Stimulated activated CD4-positive, alpha-beta T cell treated with anti-CD3 and anti-CD28 coated beads, Interleukin-1b, Interleukin-23, amount 100 ng/mL, for 4 hours (primary cell): Measurements from ENCODE around the gene GNB1L.

Source experiments
- DNase-seq, 2 donors: peaks; one replicate each; pipeline ENCODE4 v3.0.0-alpha.2; 2020; ENCODE audit warnings: low read depth in 2 of 2

Gene GNB1L

GRCh38 chr22:19823191-19823901, 31.3 kb downstream of the GNB1L start:
- DNase-seq = no peak

- no peak for DNase-seq
These were observed 32.2 kb downstream of the GNB1L start for GRCh38 chr22:19822301-19823117.

GRCh38 chr22:19821523-19822300, 33.0 kb downstream of the GNB1L start:
- no peak for DNase-seq

- DNase-seq = no peak
These were observed 33.7 kb downstream of the GNB1L start for GRCh38 chr22:19820880-19821522.

- no peak for DNase-seq
These were observed 34.5 kb downstream of the GNB1L start for GRCh38 chr22:19819911-19820879.

GRCh38 chr22:19819208-19819910, 35.3 kb downstream of the GNB1L start:
- no peak for DNase-seq

DNA sequence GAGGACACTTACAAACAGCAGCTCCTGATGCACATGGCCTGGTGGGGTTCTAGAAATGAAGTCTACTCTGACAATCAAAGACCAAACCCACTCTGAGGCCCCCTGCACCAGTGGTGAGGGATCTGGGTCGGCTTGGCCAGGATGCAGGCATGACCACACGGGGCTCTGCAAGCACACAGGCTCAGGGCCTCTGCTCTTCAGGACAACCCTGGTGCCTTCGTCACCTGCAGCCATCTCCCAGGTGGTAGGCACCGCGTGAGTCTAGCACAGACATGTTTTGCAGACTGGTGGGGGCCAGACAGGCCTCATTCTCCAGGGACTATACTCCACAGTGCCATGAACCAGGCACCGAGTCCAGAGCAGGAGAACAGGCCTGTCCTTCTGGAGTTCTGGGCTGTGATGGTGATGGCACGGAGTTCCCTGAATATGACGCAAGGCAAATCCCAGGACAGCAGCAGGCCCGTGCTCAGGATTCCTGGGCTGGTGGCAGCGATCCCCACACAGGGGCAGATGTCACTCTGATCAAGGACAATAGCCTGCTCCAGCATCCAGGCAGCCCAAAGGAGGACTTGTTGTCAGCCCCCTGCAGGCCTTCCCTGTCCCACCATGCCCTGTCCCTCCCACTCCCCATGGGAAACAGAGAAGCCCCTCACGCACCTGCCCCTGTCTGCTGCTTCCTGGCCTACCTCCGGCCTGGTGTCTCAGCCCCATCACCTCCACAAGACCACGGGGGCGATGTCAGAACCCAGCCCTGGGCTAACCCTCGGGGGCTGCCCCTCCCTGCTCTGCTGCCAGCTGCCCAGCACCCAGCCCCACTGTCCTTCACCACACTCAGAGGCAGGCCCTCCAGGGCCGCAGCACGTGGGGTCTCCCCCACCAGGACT, 36.1 kb downstream of the GNB1L start:
- no peak for DNase-seq

DNA sequence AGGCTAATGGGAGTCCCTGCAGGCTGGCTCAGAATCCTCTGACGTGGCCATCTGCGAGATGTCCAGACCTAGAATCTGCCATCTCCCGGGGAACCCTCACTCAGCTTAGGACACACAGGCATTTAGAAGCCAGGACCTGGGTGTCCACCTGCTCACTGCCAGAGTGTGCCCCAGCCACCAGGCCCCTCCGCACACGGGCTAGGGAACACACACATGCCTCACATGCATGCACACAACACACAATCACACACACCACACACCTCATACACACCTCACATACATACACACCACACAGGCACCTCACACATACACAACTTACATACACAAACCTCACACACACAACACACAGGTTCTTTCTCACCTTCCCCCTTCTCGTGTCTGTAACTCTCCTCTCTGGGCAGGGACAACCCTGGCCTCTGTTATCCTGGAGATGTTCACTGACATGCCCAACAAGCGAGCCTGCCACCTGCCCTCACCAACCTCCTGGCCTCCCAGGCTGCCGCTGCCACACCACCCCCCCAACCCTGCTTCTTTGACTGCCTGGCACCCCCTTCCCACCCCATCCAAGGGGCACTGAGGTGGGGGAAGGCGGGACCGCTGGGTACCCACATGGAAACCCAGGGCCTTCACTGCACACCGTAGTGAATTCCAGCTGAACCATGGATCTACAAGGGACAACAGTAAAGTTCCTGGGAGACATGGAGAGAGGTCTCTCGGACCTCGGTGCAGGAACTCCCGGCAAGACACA, 38.1 kb downstream of the GNB1L start:
- DNase-seq = no peak

- DNase-seq = no peak
These were observed 38.8 kb downstream of the GNB1L start for GRCh38 chr22:19815823-19816290.

DNA sequence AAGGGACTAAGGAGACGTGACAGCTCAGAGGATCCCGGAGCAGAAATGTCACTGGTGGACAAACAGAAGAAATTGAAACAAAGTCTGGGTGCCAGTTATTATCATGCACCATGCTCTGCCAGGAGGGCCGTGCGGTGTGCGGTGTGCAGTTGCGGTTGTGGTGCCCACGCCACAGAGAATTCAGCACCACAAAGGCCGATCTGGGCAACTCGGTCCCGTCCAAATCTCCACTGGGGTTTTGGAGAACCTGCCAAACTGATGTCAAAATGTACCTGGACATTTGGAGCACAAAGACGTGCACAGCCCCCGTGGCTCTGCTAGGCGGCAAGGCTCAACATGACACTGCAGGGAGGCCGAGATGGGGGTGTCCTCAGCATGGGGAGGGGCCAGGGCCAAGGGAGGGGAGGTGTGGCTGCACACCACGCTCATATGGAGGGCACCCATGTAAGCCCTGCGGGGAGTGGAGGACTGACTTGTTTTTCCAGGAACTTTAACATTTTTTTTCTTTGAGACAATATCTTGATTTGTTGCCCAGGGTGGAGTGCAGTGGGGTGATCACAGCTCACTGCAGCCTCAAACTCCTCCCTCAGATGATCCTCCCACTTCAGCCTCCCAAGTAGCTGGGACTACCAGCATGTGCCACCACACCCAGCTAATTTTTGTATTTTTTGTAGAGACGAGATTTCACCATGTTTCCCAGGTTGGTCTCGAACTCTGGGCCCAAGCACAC, 39.4 kb downstream of the GNB1L start:
- DNase-seq = no peak

DNA sequence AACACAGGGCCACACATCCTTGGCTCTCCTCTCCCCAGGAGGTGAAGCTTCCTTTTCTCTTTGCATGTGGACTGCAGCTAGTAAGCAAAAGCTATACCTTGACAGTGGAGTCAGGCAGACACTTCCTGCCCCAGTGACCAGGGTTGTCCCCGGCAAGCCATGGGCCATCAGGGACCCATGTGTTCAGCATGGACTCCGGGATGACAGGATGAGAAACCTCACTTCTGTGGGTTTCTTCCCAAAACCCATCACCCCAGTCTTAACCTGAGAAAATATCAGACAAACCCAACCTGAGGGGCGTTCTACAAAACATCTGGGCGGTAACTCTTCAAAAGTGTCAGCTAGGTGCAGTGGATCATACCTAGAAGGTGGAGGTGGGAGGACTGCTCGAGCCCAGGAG, 40.2 kb downstream of the GNB1L start:
- no peak for DNase-seq

DNA sequence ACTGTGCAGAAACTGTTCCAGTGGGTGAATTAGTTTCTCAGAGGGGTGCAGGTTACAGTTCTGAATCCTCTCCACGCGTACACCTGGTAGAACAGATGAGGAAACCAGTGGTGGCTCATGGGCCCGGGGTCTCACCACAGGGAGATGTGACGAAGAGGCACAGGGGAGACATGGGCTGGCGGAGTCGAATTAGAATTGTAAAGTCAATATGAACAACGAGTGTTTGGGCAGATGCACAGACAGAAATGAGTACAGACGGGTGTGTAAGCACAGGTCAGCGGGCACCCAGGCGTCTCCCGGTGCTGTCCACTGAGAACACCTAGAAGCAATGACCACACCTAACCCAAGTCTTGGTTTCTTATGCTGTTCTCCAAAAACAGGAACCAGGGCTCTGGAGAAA, 41.8 kb downstream of the GNB1L start:
- no peak for DNase-seq

GRCh38 chr22:19811811-19812771, 42.6 kb downstream of the GNB1L start:
- no peak for DNase-seq

- DNase-seq = no peak
These were observed 43.5 kb downstream of the GNB1L start for GRCh38 chr22:19811211-19811621.

- no peak for DNase-seq
These were observed 44.1 kb downstream of the GNB1L start for GRCh38 chr22:19810381-19811201.
